ENCODE measurements around the gene ARMC8.
"Not testable (repeated sequence)": the region's sequence is repeated elsewhere in the genome, so short reads cannot be mapped to it uniquely, and the experiment has no call there.

Gene ARMC8

DNA sequence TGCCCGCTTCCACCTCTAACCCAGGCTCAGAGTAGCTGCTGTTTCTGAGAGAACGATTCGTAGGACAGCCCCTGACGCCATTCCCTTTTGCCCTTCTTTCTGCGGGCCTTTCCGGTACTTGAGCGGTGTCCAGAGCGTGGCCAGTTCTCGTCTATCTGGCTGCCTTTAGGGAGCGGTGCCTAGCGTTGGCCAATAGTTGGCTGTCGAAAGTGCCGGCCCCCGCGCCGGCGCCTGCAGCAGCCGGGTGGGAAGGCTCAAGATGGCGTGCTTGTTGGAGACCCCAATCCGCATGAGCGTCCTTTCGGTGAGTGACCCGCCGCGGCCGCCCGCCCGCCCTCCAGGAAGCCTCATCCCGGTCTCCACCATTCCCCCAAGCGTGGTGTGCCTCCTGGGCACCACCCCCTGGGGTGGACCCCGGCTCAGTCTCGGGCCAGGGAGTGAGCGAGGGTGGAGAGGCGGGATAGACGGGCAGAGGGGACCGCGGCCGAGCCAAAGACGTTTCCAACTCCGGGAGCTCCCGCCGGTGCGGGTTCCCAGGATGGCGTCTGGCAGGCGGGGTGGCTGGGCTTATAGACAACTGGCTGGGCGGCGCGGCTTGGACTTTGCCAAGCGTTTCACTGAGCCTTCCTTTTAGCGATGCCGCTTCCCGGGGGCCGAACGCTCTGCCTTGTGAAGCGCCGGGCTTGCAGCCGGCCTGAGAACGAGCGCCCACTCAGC lies at the start of gene ARMC8:
Gene ARMC8 (plus strand): TSS at position 6 of the 717 bp plus-strand sequence. CDS start 254 bp downstream, at position 260.
- peak in 1 of 3 experiments; percentile 51 for DNase-seq (ENCODE audit: low read depth in 3 of 3)

- DNase-seq (ENCODE audit: low read depth in 3 of 3): no peak
Measured at GRCh38 chr3:138137861-138138260, 49.2 kb upstream of the ARMC8 start.

- DNase-seq (ENCODE audit: low read depth in 3 of 3): no peak
Measured at GRCh38 chr3:138139691-138140090, 47.4 kb upstream of the ARMC8 start.

DNA sequence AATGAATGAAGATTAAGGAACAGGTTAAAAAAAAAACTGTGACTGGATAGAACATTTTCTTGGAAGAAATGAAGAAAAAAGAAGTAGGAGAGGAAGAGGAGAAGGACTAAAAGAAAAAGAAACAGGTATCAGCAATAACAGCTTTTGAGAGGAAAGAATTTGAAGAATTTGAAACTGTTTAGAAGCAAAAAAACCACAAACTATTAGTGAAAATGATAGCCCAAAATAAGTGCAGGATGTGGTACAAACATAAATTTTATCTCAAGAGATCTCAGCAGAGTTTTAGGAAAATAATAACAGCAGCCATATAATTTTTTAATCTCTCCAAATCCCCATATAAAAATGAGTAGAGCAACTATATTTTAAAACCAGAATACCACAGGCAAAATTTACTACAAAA lies 46.2 kb upstream of the ARMC8 start:
- DNase-seq (ENCODE audit: low read depth in 3 of 3): no peak

DNA sequence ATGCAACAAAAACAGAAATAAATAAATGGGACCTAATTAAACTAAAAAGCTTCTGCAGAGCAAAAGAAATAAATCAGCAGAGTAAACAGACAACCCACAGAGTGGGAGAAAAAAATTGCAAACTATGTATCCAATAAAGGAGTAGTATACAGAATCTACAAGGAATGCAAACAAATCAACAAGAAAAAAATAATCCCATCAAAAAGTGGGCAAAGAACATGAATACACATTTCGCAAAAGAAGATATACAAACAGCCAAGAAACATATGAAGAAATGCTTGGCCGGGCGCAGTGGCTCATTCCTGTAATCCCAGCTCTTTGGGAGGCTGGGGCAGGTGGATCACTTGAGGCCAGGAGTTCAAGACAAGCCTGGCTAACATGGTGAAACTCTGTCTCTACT lies 44.9 kb upstream of the ARMC8 start:
- DNase-seq (ENCODE audit: low read depth in 3 of 3): not testable (repeated sequence)

GRCh38 chr3:138148503-138148902 lies 38.6 kb upstream of the ARMC8 start:
- no peak for DNase-seq (ENCODE audit: low read depth in 3 of 3)

- no peak for DNase-seq (ENCODE audit: low read depth in 3 of 3)
Measured at GRCh38 chr3:138154534-138154933, 32.6 kb upstream of the ARMC8 start.

DNA sequence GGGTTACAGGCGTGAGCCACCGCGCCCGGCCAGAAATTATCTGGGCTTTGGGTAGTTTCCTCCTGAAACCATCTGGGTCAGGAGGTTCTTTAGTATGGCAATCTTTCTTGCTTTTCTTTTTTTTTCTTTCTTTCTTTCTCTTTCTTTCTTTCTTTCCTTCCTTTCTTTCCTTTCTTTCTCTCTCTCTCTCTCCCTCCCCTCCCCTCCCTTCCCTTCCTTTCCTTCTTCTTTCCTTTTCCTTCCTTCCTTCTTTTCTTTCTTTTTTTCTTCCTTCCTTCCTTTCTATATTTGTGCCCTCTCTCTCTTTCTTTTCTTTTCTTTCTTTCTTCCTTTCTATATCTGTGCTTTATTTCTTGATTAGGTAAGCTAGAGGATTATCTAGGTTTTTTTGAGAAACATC lies 29.4 kb upstream of the ARMC8 start:
- no peak for DNase-seq (ENCODE audit: low read depth in 3 of 3)

- no peak for DNase-seq (ENCODE audit: low read depth in 3 of 3)
Measured at GRCh38 chr3:138165061-138165460, 22.0 kb upstream of the ARMC8 start.

DNA sequence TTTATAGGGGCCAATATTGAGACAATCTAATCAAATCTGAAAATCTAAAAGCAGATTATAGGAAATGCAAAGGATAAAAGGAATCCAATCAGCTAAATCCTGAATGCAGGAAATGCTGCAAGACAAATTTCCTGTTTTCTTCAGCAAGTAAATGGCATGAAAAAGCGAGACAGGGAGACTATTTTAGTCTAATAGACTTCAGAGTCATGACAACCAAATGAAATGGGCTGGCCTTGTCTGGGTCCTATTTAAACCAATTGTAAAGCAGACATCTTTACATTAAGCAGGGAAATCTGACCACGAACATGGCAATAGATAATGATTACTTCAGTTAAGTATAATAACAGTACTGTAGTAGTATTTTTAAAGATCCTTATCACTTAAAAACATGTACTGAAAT lies 14.5 kb upstream of the ARMC8 start:
- no peak for DNase-seq (ENCODE audit: low read depth in 3 of 3)

GRCh38 chr3:138173769-138174420 lies 13.2 kb upstream of the ARMC8 start:
- no peak for DNase-seq (ENCODE audit: low read depth in 3 of 3)

DNA sequence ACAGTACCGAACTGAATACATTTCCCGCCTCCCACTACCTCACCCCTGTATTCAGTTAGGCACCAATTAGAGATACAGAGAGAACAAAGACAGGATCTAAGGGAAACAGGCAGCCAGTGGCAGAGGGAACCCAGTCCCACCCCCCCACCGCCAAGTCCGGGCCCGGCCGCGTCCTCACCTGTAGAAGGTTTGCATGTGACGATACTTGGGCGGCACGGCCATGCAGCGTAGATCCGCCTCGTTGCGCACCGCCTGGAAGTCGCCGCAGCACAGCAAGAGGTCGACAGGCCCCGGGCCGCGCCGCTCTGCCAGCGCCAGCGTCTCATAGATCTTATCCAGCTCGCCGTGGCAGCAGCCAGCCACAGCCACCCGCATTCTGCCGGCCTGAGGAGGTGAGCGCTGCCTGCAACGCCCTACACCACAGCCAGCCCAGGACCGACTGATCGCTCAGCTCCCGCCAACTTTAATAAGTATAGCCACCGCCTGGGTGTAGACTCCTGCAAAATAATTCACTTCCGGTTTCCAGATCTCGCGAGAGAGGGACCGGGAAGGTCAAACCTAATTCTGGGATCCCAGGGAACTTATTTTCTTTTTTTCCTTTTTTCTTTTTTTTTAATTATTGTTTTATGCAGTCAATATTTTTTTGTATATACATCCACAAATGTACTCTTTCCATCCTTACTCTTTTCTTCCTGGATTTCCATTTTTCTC lies 12.5 kb upstream of the ARMC8 start, which contains the start of gene DBR1:
Gene DBR1 (minus strand): TSS at position 501 of the 711 bp plus-strand sequence. CDS start 126 bp downstream, at position 375.
- peak; percentile 41 to 55 (median 47) for DNase-seq (ENCODE audit: low read depth in 3 of 3)

GRCh38 chr3:138180375-138181029 lies 6.6 kb upstream of the ARMC8 start:
- DNase-seq (ENCODE audit: low read depth in 3 of 3): no peak

DNA sequence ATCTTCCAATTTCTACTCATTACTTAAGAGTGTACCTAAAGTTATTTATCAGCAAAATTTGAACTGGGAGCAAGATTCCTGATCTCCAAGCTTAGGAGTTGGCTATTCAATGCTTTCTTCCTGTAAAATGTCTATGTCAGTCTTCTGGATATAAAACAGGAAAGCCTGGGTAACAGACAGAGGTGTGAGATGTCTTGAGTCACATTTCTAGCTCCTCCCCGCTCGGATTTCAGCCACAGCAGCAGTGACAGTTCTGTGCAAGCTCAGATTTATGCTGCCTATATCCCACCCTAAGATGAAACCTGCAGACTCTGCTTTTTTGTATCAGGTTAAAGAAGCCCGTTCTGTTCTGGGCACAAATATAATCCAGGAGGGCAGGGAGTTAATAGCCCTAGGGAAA lies 2.1 kb upstream of the ARMC8 start:
- DNase-seq (ENCODE audit: low read depth in 3 of 3): no peak

- DNase-seq (ENCODE audit: low read depth in 3 of 3): no peak
Measured at GRCh38 chr3:138186221-138186620, 880 bp upstream of the ARMC8 start.

GRCh38 chr3:138186803-138187295 lies 252 bp upstream of the ARMC8 start:
- DNase-seq (ENCODE audit: low read depth in 3 of 3): peak; percentile 75 to 81 (median 77)

DNA sequence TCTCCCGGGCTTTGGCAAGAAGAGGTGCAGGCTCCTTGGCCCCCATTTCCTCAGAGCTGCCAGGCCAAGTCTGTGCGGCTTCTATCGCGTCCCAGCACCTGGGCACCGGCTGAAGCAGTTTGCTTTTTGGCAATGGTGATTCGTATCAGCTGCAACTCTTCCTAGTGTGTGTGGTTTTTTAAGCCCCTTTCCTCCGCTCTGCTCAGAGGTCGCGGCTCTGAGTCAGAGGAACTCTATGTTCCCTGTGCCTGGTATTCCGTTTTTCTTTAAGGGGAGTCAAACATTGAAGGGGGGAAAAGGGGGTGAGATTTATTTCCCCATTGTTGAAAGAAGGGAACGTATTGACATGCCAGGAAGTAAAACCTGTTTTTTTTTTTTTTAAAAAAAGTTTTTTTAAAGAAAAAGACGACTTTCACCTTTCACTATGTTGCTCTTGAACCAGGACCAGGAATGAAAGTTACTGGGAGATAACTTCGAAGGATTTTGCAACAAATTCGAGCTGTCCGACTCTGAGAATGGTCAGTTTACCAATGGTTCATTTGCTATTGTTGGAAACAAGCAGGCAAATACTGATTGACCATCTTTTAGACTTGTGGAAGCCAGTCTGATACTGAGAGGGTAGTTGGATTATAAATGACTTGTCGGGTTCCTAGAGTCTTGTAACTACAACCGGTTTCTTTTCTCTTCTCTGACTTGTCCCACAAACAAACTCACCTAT lies 1.1 kb downstream of the ARMC8 start:
- no peak for DNase-seq (ENCODE audit: low read depth in 3 of 3)

GRCh38 chr3:138195481-138195880 lies 8.4 kb downstream of the ARMC8 start:
- no peak for DNase-seq (ENCODE audit: low read depth in 3 of 3)

- DNase-seq (ENCODE audit: low read depth in 3 of 3): no peak
Measured at GRCh38 chr3:138196023-138196422, 8.9 kb downstream of the ARMC8 start.

DNA sequence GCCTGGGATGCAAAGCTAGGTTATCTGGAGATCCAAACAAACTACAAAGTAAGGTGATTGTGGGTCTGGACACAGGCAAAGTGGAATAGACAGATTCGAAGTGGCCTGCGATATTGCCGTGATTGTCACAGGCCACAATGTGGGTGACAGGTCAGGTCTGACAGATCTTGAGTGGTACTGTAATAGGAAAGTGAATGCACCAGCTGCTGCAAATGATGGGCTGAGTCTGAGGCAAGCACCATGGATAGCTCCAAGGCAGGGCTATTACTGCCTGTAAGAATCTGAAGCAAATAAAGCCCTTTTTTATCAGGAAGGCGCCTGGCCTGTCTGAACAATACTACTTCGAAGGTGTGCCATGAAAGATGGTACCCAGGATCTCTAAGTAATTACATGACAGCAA lies 10.0 kb downstream of the ARMC8 start:
- DNase-seq (ENCODE audit: low read depth in 3 of 3): no peak

GRCh38 chr3:138197524-138197923 lies 10.4 kb downstream of the ARMC8 start:
- DNase-seq (ENCODE audit: low read depth in 3 of 3): no peak

All from stimulated activated CD4-positive, alpha-beta T cell treated with anti-CD3 and anti-CD28 coated beads, TNF-alpha, amount 100 ng/mL, for 4 hours (primary cell).